Ramos (cell line): ENCODE measurements around the gene PEX11G.

Experiments used
- in situ Hi-C: fragments of 300-500 bp; cut with MboI; formaldehyde crosslinking; loops from one replicate; pipeline ENCODE4 v1.14.3; 2022; ENCODE audit warnings: low sequenced_read_pairs; ENCODE audit not compliant: unreplicated experiment

PEX11G gene

GRCh38 chr19:7500811-7501450, 12.1 kb upstream of the PEX11G start:
- in situ Hi-C loops: no loop called here

DNA sequence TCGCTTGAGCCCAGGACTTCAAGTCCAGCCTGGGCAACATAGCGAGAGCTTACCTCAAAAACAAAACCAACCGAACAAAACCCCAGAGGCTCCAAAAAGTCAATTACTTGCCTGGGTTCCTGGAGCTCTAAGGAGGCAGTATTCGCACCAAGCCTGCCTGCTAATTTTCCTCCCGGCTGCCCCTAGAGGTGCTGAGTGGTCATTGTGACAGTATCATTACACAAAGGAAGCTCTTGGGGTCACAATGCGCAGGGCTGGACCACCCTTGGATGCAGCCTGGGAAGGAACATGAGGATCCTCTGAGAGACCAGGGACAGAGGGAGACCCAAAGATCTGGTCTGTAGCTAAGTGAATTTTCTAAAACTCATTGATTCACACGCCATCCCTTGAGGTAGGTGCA, 8.5 kb upstream of the PEX11G start:
- in situ Hi-C loops: no loop called here

GRCh38 chr19:7494416-7495098, 5.7 kb upstream of the PEX11G start:
- in situ Hi-C loops: no loop called here

DNA sequence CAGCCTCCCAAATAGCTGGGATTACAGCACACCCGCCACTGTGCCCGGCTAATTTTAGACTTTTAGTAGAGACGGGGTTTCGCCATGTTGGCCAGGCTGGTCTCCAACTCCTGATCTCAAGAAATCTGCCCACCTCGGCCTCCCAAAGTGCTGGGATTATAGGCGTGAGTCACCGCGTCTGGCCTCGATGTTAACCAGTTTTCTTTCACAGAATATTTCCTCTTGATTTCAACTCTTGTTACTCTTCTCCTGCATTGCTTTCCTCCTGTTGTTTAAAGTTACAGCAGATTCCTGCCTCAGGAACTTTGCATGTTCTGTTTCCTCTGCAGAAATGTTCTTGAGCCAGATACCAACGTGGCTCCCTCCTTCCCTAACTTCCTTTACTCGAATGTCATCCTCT, 3.7 kb upstream of the PEX11G start:
- in situ Hi-C loops: no loop called here

GRCh38 chr19:7492142-7492541, 3.3 kb upstream of the PEX11G start:
- in situ Hi-C loops: no loop called here

DNA sequence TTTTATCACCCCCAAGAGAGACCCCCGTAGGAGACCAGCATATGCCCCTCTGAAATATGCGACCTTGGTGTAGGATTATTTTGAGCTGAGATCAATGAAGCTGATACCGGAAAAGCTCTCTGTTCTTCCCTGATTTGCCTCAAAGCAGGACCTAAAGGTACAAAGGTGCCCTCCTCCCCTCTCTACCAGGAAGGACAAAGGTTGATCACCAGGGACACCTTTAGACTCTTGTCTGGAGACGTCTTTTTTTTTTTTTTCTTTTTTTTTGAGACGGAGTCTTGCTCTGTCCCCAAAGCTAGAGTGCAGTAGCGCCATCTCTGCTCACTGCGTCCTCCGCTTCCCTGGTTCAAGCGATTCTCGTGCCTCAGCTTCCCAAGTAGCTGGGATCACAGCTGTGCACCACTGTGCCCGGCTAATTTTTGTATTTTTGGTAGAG, 792 bp upstream of the PEX11G start:
- in situ Hi-C loops: no loop called here

DNA sequence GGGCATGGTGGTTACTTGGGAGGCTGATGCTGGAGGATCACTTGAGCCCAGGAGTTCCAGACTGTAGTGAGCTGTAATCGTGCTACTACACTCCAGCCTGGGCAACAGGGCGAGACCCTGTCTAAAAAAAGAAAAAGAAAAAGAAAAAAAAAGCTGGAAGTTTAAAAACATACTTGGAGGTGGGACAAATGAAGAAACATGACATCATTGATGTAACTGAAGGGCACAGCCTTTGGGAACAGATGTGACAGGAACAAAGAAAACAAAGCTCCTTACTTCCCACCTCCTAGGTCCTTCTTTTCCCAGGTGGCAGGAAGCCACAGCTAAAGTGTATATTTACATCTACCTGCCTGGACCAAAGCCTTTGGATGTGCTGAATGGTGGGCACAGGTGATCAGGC, 1.9 kb downstream of the PEX11G start:
- in situ Hi-C loops: no loop called here

- in situ Hi-C loops: no loop called here
Observed at GRCh38 chr19:7483720-7484201, 5.1 kb downstream of the PEX11G start.

DNA sequence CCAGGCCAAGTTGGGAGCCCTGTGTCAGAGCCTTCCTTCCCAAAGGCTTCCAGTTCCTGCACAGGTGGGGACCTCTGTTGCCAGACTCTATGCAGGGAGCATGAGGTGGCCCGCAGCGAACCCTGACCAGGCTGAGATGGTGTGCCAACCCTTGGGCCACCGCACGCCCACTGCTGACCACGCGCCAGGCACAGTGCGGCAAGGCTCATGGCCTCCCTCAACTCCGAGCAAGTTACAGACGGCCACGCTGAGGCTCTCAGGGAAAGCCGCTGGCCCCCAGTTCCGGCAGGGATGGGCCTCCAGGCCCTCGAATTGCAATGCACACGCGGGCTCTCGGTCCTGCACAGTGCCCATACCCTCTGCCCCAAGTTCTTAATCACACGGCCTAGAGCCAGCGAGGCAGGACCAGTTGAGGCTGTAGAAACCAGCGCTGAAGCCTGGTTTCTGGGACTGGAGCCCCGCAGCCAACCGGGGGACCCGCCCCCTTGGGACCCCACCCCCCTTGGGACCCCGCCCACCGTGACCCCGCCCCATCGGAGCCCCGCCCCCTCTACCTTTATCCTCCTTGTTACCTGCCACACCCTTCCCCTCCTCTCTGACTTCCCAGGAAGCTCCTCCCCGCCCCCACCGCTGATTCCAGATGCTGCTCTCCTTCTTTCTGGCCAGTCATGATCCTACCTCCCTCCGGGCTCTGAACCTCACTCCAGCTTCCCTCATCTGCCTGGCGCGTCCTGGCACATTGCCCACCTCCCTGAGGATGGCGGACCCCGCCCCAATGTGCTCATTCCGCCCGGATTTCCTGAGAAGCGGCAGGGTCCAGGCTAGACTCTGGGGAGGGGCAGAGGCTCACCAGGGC, 6.0 kb downstream of the PEX11G start:
- in situ Hi-C loops: no loop called here

DNA sequence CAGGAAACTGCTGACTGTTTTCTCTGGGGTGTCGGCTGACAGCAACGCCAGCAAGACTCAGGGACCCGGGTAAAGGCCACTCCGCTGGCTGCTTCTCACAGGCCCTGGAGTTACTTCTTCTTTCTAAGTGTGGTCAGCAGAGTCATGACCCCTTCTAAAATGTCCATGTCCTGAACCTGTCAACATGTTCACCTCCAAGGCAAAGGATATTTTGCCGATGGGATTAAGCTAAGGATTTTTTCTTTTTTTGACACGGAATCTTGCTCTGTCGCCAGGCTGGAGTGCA, 7.9 kb downstream of the PEX11G start:
- in situ Hi-C loops: no loop called here

DNA sequence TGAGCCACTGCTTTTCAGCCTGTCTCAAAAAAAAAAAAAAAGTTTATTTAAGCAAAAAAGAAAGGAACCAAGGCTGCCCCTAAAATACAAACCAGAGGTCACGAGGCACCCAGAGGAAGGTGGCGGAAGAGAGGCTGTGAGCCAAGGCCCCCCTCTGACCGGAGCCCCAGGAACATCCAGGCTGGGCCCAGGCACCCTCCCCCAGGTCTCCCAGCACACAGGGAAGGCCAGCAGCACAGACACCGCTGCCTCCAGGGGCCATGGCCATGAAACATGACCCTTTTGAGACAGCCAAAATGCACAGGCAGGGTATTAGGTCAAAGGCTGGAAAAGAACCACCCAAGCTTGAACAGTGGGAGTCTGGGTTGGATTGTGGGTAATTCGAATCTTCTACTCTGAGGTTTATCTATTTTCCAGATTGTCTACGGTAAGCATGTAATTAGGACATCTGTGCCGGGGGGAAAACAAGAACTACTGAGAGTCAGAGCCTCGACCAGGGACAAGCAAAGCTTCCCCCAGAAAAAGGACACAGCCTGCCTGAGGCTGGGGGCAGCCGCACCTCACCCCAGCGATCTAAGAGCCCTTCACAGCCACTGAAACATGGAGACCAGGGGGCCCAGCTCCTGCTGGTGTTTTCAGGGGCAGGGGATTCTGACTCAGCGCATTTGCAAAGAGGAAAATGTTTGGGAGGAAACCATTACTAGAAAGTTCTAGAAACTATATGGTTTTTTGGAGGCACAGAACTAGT, 8.4 kb downstream of the PEX11G start:
- in situ Hi-C loops: no loop called here

GRCh38 chr19:7478843-7479227, 10.0 kb downstream of the PEX11G start:
- in situ Hi-C loops: no loop called here

DNA sequence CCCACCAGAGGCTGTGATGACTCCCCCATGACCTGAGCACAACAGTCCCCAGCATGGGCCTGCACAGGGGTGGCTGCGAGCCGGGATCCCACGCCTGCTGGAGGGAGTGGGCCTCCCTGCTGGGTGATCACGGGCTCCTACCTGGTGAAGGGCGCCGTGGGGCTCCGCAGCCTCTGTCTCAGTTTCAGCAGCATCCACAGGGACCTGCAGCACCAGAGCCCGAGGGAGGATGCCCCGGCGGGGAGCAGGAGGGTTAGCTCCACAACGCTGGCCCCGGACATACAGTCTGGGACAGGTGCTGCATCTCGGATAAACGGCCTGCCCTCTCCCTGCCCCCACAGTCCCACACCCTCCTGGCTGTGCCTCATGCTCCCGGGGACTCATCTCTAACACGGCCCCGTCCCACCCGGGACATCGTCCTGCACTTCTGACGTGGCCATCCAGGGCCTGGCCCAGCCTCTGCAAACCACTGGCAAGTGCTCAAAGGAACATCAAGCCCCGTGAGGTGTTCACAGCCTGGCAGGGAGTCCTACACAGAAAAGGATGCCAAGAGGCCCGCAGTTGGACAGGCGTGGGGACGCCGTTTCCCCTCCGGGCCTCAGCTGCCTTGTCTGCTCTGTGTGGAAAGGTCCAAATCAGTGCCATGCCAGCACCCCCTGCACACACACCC, 10.5 kb downstream of the PEX11G start:
- in situ Hi-C loops: no loop called here

GRCh38 chr19:7477758-7478157, 11.1 kb downstream of the PEX11G start:
- in situ Hi-C loops: no loop called here

DNA sequence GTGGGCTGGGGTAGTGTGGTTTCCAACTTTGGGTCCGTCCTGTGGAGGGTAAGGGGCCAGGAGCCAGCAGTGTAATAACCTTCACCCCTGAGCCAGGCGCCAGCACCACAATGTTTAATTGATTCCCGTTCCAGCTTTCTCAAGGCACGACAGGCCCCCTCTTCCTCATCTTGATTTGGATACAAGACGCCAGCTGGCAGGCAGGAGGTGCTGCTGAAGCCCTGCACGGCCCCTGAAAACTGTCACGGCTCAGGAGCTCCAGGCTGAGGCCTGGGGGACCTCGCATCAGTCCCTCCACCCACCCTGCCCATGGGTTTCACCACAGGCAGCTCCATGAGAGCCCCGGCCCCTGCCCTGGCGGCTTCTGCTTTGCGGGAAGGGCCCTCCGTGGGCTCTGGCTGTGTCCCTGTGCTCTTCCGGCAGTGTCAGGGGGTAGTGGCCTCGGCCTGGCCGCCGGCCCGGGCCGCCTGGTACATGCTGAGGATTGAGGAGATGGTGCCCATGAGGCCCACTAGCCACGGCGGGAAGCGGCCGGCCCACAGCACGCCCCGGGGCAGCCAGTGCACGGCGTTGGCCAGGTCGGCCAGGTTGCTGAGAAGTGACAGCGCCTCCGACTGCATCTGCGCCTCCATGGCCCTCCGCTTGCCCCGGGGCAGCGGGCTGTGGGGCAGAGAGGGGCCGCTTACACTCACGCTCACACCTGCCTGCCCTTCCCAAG, 11.9 kb downstream of the PEX11G start:
- in situ Hi-C loops: no loop called here

DNA sequence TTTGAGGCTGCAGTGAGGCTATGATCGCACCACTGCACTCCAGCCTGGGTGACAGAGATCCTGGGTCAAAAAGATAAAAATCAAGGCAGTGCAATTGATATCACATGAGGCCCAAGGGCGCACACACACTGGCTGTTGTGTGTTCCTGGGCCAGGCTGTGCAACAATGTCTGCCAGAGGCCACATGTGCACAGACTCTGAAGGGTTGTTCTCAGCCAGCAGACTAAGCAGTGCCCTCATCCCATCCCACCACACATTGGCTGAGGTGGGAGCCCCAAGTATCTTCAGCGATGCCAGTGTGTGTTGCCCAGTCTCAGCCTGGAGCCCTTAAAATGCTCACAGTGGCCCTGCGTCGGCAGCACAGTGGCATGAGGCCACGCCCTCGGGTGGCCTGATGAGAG, 12.6 kb downstream of the PEX11G start:
- in situ Hi-C loops: no loop called here

GRCh38 chr19:7475665-7476064, 13.2 kb downstream of the PEX11G start:
- in situ Hi-C loops: no loop called here

DNA sequence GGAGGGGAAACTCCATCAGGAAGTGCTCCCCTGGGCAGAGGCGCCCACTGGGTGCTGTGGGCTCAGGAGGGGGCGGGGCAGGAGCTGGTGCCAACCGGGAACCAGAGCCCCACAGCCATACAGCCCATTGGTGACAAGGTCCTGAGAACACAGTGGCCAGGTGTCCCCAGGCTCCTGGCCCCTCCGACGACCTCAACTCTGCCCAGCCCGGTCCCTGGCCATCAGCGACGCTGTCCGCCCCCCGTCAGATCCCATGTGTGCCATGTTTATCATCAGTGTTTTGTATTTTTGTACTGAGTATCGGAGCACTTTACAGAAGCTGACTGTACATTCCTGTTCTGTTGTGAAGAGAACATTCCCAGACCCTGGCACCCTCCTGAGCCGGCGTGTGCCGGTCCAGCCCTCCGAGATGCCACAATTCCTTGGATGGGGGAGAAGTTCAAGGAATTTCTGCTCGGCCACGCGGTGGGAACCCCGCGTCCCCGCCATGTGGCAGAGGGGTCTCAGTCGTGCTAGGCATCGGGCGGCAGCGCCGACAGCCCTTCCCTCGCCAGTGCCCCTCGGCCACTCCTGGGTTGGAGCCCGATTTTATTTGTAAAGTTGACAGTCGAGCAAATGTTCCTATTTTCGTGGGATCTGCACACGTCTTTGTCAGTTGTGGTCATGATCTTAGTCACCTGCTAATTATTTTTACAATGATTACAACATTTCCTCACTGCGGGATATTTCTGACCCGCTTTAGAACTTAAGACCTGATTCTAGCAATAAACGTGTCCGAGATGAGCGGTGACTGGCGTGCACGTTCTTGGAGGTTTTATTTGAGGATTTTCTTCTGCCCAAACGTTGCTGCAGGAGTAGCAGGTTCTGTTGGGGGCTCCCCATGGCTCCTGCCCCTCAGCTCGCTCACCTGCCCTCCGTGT, 16.9 kb downstream of the PEX11G start:
- in situ Hi-C loops: no loop called here
